Brain microvascular endothelial cell (primary cell): ENCODE data around the gene PLA2G7.
"Not testable (repeated sequence)": the region's sequence is repeated elsewhere in the genome, so short reads cannot be mapped to it uniquely, and the experiment has no call there.

Experiments
- DNase-seq: peaks from one replicate; pipeline ENCODE4 v3.0.0-alpha.2; 2020
- H3K27ac ChIP-seq: fragments of 250-450 bp; sonication (Bioruptor Pico); 2 replicates; pipeline ENCODE4 v1.5.1; 2020; ENCODE audit warnings: mild to moderate bottlenecking, moderate library complexity
- H3K27me3 ChIP-seq: fragments of 250-450 bp; sonication (Bioruptor Pico); replicated peaks from 2 replicates; pipeline ENCODE4 v1.5.1; 2020; ENCODE audit warnings: mild to moderate bottlenecking
- H3K36me3 ChIP-seq: fragments of 250-450 bp; sonication (Bioruptor Pico); replicated peaks from 2 replicates; pipeline ENCODE4 v1.5.1; 2020; ENCODE audit warnings: mild to moderate bottlenecking
- H3K4me3 ChIP-seq: 2 replicates; pipeline ENCODE4 v1.5.1; 2011; ENCODE audit warnings: low read depth, mild to moderate bottlenecking, control low read depth, low read length, moderate library complexity
- CTCF ChIP-seq: IDR thresholded peaks from 2 replicates; pipeline ENCODE4 v1.5.1; 2011; ENCODE audit warnings: low read depth, mild to moderate bottlenecking, moderate library complexity, low read length, control low read depth, inconsistent platforms; ENCODE audit errors: missing control alignments
- in situ Hi-C: cut with HindIII; loops from 2 replicates; pipeline ENCODE4 v1.10.0; 2017; ENCODE audit warnings: low sequenced_read_pairs, low pct_ligation_motif_present

PLA2G7 gene

GRCh38 chr6:46751658-46752057 lies 16.5 kb upstream of the PLA2G7 start:
- no peaks in the 10 kb centered on the region for H3K27me3 ChIP-seq
- H3K27ac ChIP-seq: no peak overlapping the region
- no peaks in the 10 kb centered on the region for H3K36me3 ChIP-seq
- no peak for DNase-seq
- no peak for TF ChIP-seq CTCF
- no peak overlapping the region for H3K4me3 ChIP-seq
- in situ Hi-C loops: no loop called here

GRCh38 chr6:46749731-46750130 lies 14.6 kb upstream of the PLA2G7 start:
- no peak overlapping the region for H3K4me3 ChIP-seq
- in situ Hi-C loops: no loop called here
- no peak overlapping the region for H3K27ac ChIP-seq
- no peak for TF ChIP-seq CTCF
- H3K27me3 ChIP-seq: no peaks in the 10 kb centered on the region
- DNase-seq: no peak
- H3K36me3 ChIP-seq: no peaks in the 10 kb centered on the region

- no peaks in the 10 kb centered on the region for H3K27me3 ChIP-seq
- no peak for TF ChIP-seq CTCF
- in situ Hi-C loops: no loop called here
Observed at GRCh38 chr6:46748940-46749503, 13.8 kb upstream of the PLA2G7 start.

GRCh38 chr6:46746696-46747095 lies 11.5 kb upstream of the PLA2G7 start, which contains the start of gene ANKRD66:
Gene ANKRD66, plus strand, starts transcription at chr6:46746933. Its CDS starts 5,016 bp downstream, at chr6:46751949.
- DNase-seq: no peak
- Histone ChIP-seq H3K27ac (no peak within 1 kb of the TSS), H3K36me3 (no peaks in the 10 kb centered on the region), H3K27me3 (no peaks in the 10 kb centered on the region), H3K4me3 (no peak within 1 kb of the TSS)
- no peak for TF ChIP-seq CTCF
- in situ Hi-C loops: no loop called here

More at GRCh38 chr6:46748940-46749503, 13.8 kb upstream of the PLA2G7 start:
- no peak for DNase-seq
- no peaks in the 10 kb centered on the region for H3K36me3 ChIP-seq
- no peak overlapping the region for H3K27ac ChIP-seq
- no peak overlapping the region for H3K4me3 ChIP-seq

- Histone ChIP-seq H3K36me3 (no peaks in the 10 kb centered on the region), H3K27me3 (no peaks in the 10 kb centered on the region), H3K27ac (no peak overlapping the region), H3K4me3 (no peak overlapping the region)
- no peak for TF ChIP-seq CTCF
- no peak for DNase-seq
- in situ Hi-C loops: no loop called here
Observed at GRCh38 chr6:46745973-46746372, 10.8 kb upstream of the PLA2G7 start.

- in situ Hi-C loops, H3K4me3 ChIP-seq, H3K27ac ChIP-seq, H3K27me3 ChIP-seq, DNase-seq, H3K36me3 ChIP-seq: not testable (repeated sequence)
Observed at GRCh38 chr6:46744159-46744725, 9.1 kb upstream of the PLA2G7 start.
